HFFc6 (cell line): ENCODE measurements around the gene SRRM4. TPM values are rescaled to one million over a fixed set of nuclear protein-coding genes. Genes with fewer than 3 reads are reported as not detected.

Experiments used
- DNase-seq: peaks from one replicate; pipeline ENCODE4 v3.0.0-alpha.2; 2018
- H3K27ac Mint-ChIP-seq: 2 replicates; pipeline ENCODE4 v1.8.0; 2020; ENCODE audit warnings: mild to moderate bottlenecking, mixed read lengths
- H3K27me3 Mint-ChIP-seq: 2 replicates; pipeline ENCODE4 v1.8.0; 2021; ENCODE audit warnings: mild to moderate bottlenecking, moderate library complexity, mixed read lengths; ENCODE audit not compliant: insufficient read depth
- H3K36me3 Mint-ChIP-seq: 2 replicates; pipeline ENCODE4 v1.8.0; 2021; ENCODE audit warnings: low read depth, mixed read lengths
- H3K4me1 Mint-ChIP-seq: 2 replicates; pipeline ENCODE4 v1.8.0; 2020; ENCODE audit warnings: low read depth, mixed read lengths
- H3K4me3 Mint-ChIP-seq: 2 replicates; pipeline ENCODE4 v1.8.0; 2020; ENCODE audit warnings: mild to moderate bottlenecking, moderate library complexity, mixed read lengths
- H3K9me3 Mint-ChIP-seq: 2 replicates; pipeline ENCODE4 v1.8.0; 2020; ENCODE audit warnings: mild to moderate bottlenecking, mixed read lengths
- CTCF ChIP-seq: fragments of 200-600 bp; sonication (generic); IDR thresholded peaks from 2 replicates; pipeline ENCODE4 v1.5.0; 2021; ENCODE audit warnings: antibody characterized with exemption, mild to moderate bottlenecking
- total RNA-seq, 6 experiments: library from RNA; stranded (reverse); fragmentation: NEBNext Ultra II Directional; extraction: Animal tissue kit (Norgen Biotek cat#: 25700); gene quantifications; 2 replicates in 1 of 6; 3 replicates in 5 of 6; pipeline ENCODE4 v1.2.3, GENCODE V29; 2021

The SRRM4 gene
- total RNA-seq, 6 experiments from 2014 or later = not detected

- TF ChIP-seq CTCF = no peak
- Mint-ChIP-seq H3K4me3 (no peak overlapping the region), H3K27ac (no peak overlapping the region), H3K36me3 (peaks cover 5% of the 10 kb centered on the region; the same call in 1 of the 2 replicates), H3K9me3 (peaks cover 33% of the 10 kb centered on the region), H3K4me1 (no peaks in the 10 kb centered on the region), H3K27me3 (peaks cover 5% of the 10 kb centered on the region)
- no peak for DNase-seq
Observed at GRCh38 chr12:119134284-119135072, 153.1 kb downstream of the SRRM4 start.

- Mint-ChIP-seq H3K9me3 (peaks cover 15% of the 10 kb centered on the region), H3K4me3 (no peak overlapping the region), H3K4me1 (no peaks in the 10 kb centered on the region), H3K27me3 (peaks cover 7% of the 10 kb centered on the region), H3K27ac (no peak overlapping the region), H3K36me3 (no peaks in the 10 kb centered on the region)
- no peak for TF ChIP-seq CTCF
- no peak for DNase-seq
Observed at GRCh38 chr12:119136811-119137410, 155.6 kb downstream of the SRRM4 start.

- Mint-ChIP-seq H3K27ac (no peak overlapping the region), H3K4me3 (no peak overlapping the region)
Observed at GRCh38 chr12:119139448-119139847, 158.1 kb downstream of the SRRM4 start.

GRCh38 chr12:119145367-119145766 is 164.0 kb downstream of the SRRM4 start:
- H3K27ac Mint-ChIP-seq = no peak overlapping the region
- no peak for DNase-seq
- no peak for TF ChIP-seq CTCF
- H3K9me3 Mint-ChIP-seq = peaks cover 6% of the 10 kb centered on the region; the same call in 1 of the 2 replicates
- no peaks in the 10 kb centered on the region for H3K4me1 Mint-ChIP-seq
- H3K36me3 Mint-ChIP-seq = no peaks in the 10 kb centered on the region
- H3K4me3 Mint-ChIP-seq = no peak overlapping the region
- H3K27me3 Mint-ChIP-seq = peaks cover 2% of the 10 kb centered on the region

More at GRCh38 chr12:119139448-119139847, 158.1 kb downstream of the SRRM4 start:
- peaks cover 9% of the 10 kb centered on the region for H3K9me3 Mint-ChIP-seq
- DNase-seq = no peak
- no peak for TF ChIP-seq CTCF
- peaks cover 7% of the 10 kb centered on the region for H3K27me3 Mint-ChIP-seq
- no peaks in the 10 kb centered on the region for H3K36me3 Mint-ChIP-seq
- no peaks in the 10 kb centered on the region for H3K4me1 Mint-ChIP-seq

- Mint-ChIP-seq H3K36me3 (no peaks in the 10 kb centered on the region), H3K27me3 (peaks cover 2% of the 10 kb centered on the region), H3K9me3 (peaks cover 13% of the 10 kb centered on the region; the same call in 1 of the 2 replicates), H3K4me1 (no peaks in the 10 kb centered on the region), H3K4me3 (no peak overlapping the region), H3K27ac (no peak overlapping the region)
- no peak for TF ChIP-seq CTCF
- DNase-seq = no peak
Observed at GRCh38 chr12:119147847-119148448, 166.6 kb downstream of the SRRM4 start.
